ENCODE results near the gene NEMP2.

NEMP2 gene, protein sequence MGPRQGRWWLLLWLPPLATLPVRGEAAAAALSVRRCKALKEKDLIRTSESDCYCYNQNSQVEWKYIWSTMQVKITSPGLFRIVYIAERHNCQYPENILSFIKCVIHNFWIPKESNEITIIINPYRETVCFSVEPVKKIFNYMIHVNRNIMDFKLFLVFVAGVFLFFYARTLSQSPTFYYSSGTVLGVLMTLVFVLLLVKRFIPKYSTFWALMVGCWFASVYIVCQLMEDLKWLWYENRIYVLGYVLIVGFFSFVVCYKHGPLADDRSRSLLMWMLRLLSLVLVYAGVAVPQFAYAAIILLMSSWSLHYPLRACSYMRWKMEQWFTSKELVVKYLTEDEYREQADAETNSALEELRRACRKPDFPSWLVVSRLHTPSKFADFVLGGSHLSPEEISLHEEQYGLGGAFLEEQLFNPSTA

DNA sequence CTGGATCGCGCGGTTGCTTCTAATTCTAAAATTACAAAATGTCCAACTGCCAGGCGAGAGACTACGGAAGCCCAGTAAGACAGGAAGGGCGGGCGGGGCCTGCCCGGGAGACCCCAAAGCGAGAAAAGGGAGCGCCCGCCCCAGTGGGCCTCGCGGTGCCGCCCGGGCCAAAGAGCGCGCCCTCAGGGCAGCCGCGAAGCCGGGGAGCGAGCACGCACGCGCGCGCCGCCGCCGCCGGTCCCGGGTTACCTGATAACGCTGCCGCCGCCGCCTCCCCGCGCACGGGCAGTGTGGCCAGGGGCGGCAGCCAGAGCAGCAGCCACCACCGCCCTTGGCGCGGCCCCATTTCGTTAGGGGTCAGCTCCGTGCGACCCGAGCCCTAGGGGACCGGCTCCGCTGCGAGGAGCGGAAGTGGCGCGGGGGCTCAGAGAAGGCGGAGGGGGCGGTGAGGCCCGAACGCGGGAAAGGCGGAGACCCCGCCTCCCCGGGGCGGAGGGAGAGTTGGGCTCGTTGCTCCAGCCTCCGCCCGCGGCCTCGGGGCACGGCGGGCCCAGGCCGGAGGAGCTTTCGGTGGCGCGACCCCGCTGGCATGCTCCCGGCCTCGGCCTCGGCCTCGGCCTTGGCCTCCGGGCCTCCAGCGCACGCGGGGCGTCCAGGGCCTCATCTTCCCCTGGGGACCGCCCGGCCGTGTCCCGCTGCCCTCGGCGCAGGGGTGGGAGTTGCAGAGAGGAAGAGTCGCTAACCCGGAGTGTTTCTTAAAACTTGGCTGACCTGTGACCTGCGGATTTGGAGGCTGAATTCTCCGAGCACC, at the start of gene NEMP2:
NEMP2 (minus strand) TSS at position 413 of the 811 bp plus-strand sequence; CDS start at position 346, 67 bp downstream.
- peak within 1 kb of the TSS; percentile 91 for H3K27ac ChIP-seq

DNA sequence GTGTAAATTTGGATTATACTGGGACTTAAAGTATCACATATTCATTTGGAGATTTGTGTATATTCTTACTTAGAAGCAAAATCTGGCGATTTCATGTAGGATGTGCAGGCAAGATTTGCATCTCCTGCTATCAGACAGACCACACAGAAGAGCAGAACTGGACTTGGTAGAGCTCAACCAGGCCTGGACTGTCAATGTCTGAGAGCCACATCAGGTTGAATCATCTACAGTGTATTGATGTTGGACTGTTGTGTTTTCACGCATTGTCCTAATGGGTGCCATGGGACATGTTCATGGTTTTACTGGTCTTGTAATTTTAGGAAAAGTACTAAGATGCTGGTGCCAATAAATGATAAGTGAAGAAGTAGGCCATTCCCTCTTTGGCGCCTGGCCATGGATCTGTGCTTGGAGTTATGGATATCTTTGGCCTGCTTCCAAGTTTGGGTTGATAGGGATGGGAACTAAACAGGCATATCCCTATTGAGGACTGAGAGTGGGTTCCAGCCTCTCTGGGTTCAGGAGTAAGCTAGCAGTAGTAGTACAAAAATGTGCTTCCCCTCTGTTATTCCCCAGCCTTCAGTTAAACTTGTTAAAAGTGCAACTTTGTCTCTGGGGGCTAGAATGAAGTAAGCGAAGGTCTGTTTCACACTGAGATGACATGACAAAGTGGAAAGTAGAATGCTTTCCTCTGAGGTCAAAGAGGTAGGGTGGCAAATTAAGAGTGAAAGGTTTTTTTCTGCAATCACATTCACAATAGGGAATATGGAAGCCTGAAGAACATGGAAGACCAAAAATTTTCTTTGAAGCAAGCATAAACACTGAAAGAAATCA, 49.2 kb upstream of the NEMP2 start:
- no peak overlapping the region for H3K27ac ChIP-seq
- TF ChIP-seq, protein P1, sequence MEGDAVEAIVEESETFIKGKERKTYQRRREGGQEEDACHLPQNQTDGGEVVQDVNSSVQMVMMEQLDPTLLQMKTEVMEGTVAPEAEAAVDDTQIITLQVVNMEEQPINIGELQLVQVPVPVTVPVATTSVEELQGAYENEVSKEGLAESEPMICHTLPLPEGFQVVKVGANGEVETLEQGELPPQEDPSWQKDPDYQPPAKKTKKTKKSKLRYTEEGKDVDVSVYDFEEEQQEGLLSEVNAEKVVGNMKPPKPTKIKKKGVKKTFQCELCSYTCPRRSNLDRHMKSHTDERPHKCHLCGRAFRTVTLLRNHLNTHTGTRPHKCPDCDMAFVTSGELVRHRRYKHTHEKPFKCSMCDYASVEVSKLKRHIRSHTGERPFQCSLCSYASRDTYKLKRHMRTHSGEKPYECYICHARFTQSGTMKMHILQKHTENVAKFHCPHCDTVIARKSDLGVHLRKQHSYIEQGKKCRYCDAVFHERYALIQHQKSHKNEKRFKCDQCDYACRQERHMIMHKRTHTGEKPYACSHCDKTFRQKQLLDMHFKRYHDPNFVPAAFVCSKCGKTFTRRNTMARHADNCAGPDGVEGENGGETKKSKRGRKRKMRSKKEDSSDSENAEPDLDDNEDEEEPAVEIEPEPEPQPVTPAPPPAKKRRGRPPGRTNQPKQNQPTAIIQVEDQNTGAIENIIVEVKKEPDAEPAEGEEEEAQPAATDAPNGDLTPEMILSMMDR (conservative IDR thresholded peaks at IDR 0.05), result no peak
- TF ChIP-seq ZFX (IDR thresholded peaks at IDR 0.05), result no peak

More for the DNA sequence above, at the start of gene NEMP2:
- TF ChIP-seq, protein P1 (conservative IDR thresholded peaks at IDR 0.05), result no peak
- TF ChIP-seq ZFX (IDR thresholded peaks at IDR 0.05), result peak; percentile 92

DNA sequence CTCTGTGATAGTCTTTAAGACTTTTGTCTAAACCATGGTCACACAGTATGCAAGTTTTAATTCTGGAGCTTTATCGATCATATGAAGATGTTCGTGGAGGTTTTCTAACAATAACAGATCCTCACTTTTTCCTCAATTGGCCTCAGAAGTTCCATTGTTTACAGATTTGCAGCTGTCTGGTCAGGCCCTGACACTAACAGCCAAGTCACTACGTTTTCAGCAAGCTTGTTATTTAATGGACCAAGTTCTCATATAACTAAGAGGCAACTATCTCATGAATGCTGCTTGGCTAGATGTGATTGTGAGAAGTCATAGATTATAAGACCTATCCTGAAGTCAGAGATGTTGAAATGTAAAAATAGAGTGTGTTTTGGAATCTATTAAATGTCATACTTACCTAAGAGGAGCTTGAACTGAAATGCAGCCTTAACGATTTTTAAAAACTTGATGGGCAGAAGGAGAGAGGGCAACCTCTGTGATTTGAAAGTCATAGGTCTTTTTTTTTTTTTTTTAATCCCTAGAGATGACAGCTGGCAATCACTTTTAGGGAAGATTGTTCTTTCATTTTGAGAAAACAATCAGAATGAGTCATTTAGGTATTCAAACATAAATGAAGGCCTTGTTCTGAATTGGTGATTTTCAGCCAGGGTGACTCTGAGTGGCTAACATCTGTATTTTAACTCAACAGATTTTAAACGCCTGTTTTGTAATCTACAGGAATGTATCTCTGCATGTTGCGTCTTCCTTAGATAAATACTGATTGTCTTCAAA, 48.4 kb upstream of the NEMP2 start:
- no peak overlapping the region for H3K27ac ChIP-seq
- no peak for TF ChIP-seq ZFX (IDR thresholded peaks at IDR 0.05)
- TF ChIP-seq, protein P1 (conservative IDR thresholded peaks at IDR 0.05), result no peak

DNA sequence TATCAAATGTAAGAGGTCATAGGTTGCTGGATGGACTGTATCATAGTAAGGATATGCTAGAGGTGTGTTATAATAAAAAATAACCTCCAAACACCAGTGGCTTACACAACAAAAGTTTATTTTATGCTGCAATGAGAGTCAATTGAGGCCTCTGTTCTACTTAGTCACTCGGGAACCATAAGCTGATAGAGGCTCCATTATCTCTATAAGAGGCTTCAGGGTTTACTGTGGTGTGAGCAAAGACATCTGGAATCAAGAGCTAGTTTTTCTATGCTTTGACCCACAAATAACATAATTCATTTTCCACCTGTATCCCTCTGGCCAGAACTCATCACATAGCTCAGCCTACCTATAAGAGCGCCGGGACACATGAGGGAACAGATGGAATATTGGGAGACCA, 47.5 kb upstream of the NEMP2 start:
- TF ChIP-seq, protein P1 (conservative IDR thresholded peaks at IDR 0.05), result no peak
- no peak for TF ChIP-seq ZFX (IDR thresholded peaks at IDR 0.05)
- no peak overlapping the region for H3K27ac ChIP-seq

DNA sequence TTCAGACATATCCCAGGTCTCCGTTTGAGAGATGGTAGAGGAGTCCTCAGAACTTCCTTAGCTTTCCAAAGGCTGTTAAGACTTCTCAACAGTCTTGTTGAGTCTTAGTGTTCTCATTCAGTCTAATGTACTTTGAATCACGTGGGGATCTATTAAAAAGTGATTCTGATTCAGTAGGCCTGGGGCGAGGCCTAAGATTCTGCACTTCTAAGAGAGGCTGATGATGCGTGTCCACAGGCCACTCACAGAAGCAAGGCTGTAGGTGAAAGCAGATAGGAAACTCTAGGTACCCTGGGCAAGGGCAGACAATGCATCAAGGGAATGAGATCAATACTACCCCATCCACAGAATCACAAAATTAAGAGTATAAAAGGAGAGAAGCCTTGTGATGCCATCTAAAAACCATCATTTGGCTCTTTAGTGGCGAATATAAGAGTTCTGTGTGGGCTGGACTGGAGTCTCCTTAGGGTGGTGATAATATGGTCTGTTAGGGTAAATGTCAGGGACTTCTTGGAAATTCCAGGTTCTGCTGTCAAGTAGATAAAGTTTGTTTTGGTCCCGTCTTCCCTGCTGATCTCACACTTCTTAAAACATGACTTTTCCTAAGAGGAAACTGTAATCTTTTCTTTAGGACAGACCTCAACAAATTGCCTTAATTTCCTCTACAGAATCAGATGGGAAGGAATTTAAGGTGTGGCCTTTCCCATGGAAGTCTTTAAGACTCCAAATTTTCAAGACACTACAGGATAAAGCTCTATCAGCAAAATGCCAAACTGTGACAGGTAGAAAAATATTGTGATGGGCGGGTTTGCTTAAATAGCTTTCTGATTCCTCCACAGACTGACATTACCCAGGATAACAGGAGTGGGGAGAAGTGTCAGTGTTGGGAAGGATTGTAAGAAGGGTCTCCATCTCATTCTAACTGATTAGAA, 45.7 kb upstream of the NEMP2 start:
- no peak for TF ChIP-seq ZFX (IDR thresholded peaks at IDR 0.05)
- TF ChIP-seq, protein P1 (conservative IDR thresholded peaks at IDR 0.05), result no peak
- no peak overlapping the region for H3K27ac ChIP-seq

DNA sequence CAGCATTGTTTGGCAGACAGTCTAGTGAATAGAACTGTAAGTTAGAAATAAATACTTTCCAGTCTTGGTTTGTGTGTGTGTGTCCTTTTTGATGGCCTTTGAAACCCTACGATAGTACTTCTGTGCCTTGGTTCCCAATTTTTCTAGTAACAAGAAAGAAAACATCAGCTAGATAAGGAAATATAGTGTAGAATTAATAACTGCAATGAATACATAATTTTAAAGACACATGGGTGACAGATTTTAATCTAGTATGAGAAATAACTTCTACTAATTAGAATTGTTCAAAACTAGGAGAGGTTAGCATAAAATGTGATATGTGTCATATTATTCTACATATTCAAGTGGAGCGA, 44.5 kb upstream of the NEMP2 start:
- no peak for TF ChIP-seq ZFX (IDR thresholded peaks at IDR 0.05)
- TF ChIP-seq, protein P1 (conservative IDR thresholded peaks at IDR 0.05), result no peak

More for the DNA sequence above, 44.5 kb upstream of the NEMP2 start:
- no peak overlapping the region for H3K27ac ChIP-seq
